ENCODE data around the gene ZNF417. TPM values are rescaled to one million over a fixed set of nuclear protein-coding genes. Genes with fewer than 3 reads are reported as not detected.
A peak's percentile ranks its signal among the peaks of the same experiment; 100 is the strongest.
"Not testable (repeated sequence)": the region's sequence is repeated elsewhere in the genome, so short reads cannot be mapped to it uniquely, and the experiment has no call there.

Gene ZNF417
- total and polyA plus RNA-seq, 5 donors = 4.6 to 12.7 (median 11.2) TPM

DNA sequence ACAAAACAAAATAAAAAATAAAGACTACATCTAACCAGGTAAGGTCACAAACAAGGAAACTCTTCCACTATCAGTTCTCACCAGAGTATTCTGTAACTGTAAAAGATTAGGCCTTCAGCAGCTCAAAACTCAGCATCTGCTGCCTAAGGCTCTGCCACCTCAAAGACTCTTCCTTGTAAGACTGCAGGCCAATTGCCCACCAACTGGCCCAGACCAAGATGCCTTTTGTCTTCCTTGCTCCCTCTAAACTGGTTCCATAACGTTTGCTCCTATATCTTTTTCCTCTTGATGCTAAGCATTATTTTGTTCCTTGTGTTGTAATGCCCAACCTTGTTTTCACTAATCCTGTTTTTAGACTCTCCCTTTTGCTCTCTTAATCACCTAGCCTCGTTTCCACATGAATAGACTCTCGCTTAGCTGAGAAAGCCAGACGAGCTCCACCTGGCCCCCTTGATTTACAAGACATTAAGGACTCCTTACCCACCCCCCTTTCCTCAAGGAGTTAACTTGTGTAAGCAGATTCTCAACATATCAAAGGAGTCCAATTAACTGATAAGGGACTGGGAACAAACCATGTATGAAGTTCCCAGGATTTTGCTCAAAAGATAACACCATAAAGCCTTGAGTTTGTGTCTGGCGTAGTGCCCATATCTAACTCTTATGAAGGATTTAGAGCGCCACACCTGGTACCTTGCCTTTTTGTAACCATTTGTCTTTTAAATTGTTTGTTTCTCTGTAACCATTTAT, 29.0 kb downstream of the ZNF417 start:
- no peaks in the 10 kb centered on the region for H3K9me3 ChIP-seq (ENCODE audit: control insufficient read depth, low read length)
- H3K4me3 ChIP-seq (ENCODE audit: low read length) = peak overlapping the region; percentile 84

DNA sequence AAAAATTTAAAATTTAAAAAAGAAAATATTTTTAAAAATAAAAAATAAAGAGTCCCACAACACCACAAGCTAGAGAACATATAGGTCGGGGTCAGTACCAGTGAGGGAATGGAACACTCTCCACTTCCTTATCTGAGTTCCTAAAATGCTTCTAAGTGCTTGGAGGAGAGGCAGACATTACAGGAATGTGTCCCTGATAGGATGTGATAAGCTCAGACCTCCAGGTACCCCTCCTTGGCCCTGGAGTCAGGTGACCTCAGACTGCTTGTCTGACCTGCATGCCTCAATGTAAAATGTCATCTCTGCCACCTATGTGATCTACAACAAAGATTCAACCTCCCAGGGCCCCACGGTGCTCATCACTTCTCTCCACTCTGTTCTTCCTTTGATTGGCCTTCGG, 30.3 kb downstream of the ZNF417 start:
- no peak for DNase-seq
- Histone ChIP-seq H3K4me1 (ENCODE audit: control insufficient read depth, insufficient read depth, low read length) (no peaks in the 10 kb centered on the region), H3K27ac (ENCODE audit: low read length) (peak overlapping the region; percentile 9), H3K9me3 (ENCODE audit: control insufficient read depth, low read length) (no peaks in the 10 kb centered on the region), H3K4me3 (ENCODE audit: low read length) (no peak overlapping the region), H3K27me3 (ENCODE audit: control insufficient read depth, insufficient read depth) (no peaks in the 10 kb centered on the region)
- intact Hi-C loops (cut with DNase I) = no loop called here
- 54% methylated on average over 3 of the region's 3 CpGs for WGBS
- ATAC-seq = no peak

More for the DNA sequence above, 29.0 kb downstream of the ZNF417 start:
- WGBS = 26% methylated on average over 6 of the region's 6 CpGs
- DNase-seq (no peak), ATAC-seq (no peak)
- H3K27me3 ChIP-seq (ENCODE audit: control insufficient read depth, insufficient read depth) = no peaks in the 10 kb centered on the region
- H3K27ac ChIP-seq (ENCODE audit: low read length) = no peak overlapping the region
- intact Hi-C loops (cut with DNase I) = no loop called here
- no peaks in the 10 kb centered on the region for H3K4me1 ChIP-seq (ENCODE audit: control insufficient read depth, insufficient read depth, low read length)

DNA sequence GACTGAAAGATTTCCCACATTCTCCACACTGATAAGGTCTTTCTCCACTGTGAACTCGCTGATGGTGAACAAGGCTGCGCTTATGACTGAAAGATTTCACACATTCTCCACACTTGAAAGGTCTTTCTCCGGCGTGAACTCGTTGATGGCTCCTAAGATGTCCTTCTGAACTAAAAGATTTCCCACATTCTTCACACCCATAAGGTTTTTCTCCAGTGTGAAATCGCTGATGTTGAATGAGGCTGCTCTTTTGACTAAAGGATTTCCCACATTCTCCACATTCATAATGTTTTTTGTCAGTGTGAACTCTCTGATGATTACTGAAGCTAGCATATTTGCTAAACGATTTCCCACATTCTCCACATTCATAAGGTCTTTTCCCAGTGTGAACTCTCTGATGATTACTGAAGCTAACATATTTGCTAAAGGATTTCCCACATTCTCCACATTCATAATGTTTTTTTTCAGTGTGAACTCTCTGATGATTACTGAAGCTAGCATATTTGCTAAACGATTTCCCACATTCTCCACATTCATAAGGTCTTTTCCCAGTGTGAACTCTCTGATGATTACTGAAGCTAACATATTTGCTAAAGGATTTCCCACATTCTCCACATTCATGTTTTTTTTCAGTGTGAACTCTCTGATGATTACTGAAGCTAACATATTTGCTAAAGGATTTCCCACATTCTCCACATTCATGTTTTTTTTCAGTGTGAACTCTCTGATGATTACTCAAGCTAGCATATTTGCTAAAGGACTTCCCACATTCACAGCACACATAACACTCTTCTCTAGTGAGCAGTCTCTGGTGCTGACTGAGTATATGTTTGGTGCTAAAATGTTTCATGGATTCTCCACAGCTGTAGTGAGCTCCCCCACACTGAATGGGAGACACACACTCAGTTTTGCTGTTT, 42.3 kb downstream of the ZNF417 start:
- H3K27ac ChIP-seq (ENCODE audit: low read length); H3K27me3 ChIP-seq (ENCODE audit: control insufficient read depth, insufficient read depth); H3K4me1 ChIP-seq (ENCODE audit: control insufficient read depth, insufficient read depth, low read length); ATAC-seq; DNase-seq; H3K9me3 ChIP-seq (ENCODE audit: control insufficient read depth, low read length); H3K4me3 ChIP-seq (ENCODE audit: low read length); intact Hi-C loops (cut with DNase I): not testable (repeated sequence)
- WGBS = 92% methylated on average over 8 of the region's 8 CpGs

DNA sequence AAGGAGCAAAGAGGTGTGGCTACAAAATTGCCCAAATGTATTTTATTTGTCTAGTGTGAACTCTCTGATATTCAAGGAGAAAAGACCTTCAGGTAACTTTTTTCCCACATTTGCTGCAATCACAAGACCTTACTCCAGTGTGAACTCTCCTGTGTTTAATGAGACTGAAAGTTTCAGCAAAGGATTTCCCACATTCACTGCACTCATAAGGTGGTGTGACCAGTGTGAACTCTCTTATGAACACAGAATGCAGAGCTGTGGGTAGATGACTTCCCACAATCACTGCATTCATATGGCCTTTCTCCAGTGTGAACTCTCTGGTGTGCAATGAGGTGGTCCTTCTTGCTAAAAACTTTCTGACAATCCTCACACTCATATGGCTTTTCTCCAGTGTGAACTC, 43.9 kb downstream of the ZNF417 start:
- intact Hi-C loops (cut with DNase I) = no loop called here
- no peak overlapping the region for H3K27ac ChIP-seq (ENCODE audit: low read length)
- no peak overlapping the region for H3K4me3 ChIP-seq (ENCODE audit: low read length)
- H3K27me3 ChIP-seq (ENCODE audit: control insufficient read depth, insufficient read depth) = no peaks in the 10 kb centered on the region
- ATAC-seq (no peak), DNase-seq (no peak)
- peaks cover 14% of the 10 kb centered on the region for H3K9me3 ChIP-seq (ENCODE audit: control insufficient read depth, low read length)
- no peaks in the 10 kb centered on the region for H3K4me1 ChIP-seq (ENCODE audit: control insufficient read depth, insufficient read depth, low read length)

DNA sequence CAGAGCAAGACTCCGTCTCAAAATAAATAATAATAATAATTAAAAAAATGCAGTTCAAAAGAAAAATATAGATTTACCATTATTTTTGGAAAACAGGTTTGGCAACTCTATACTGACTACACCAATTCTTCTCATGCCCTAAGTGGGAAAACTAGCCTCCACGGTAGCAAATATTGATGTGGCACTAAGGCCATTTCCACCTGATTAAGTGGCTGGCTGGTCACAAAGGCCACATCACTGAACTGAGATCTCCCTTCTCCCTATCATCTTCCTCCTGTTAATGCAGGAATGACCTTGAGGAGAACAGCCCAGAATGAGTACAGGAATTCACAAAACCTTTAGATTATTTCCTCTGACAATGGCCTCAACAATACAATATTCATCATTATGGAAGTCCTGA, 46.2 kb downstream of the ZNF417 start:
- intact Hi-C loops (cut with DNase I) = no loop called here

DNA sequence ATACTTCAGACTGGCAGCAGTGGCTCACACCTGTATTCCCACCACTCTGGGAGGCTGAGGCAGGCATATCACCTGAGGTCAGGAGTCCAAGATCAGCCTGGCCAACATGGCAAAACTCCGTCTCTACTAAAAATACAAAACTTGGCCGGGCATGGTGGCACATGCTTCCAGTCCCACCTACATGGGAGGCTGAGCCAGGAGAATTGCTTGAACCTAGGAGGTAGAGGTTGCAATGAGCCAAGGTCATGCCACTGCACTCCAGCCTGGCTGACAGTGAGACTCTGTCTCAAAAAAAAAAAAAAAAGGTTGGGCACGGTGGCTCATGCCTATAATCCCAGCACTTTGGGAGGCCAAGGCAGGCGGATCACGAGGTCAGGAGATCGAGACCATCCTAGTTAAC, 46.7 kb downstream of the ZNF417 start:
- H3K9me3 ChIP-seq (ENCODE audit: control insufficient read depth, low read length) = peaks cover 18% of the 10 kb centered on the region
- ATAC-seq; H3K4me3 ChIP-seq (ENCODE audit: low read length); H3K27ac ChIP-seq (ENCODE audit: low read length); H3K4me1 ChIP-seq (ENCODE audit: control insufficient read depth, insufficient read depth, low read length); intact Hi-C loops (cut with DNase I); H3K27me3 ChIP-seq (ENCODE audit: control insufficient read depth, insufficient read depth); DNase-seq: not testable (repeated sequence)
- WGBS = 88% methylated on average over 6 of the region's 6 CpGs

More for the DNA sequence above, 46.2 kb downstream of the ZNF417 start:
- no peaks in the 10 kb centered on the region for H3K4me1 ChIP-seq (ENCODE audit: control insufficient read depth, insufficient read depth, low read length)
- H3K27me3 ChIP-seq (ENCODE audit: control insufficient read depth, insufficient read depth) = no peaks in the 10 kb centered on the region
- 98% methylated on average over 2 of the region's 2 CpGs for WGBS
- H3K27ac ChIP-seq (ENCODE audit: low read length) = no peak overlapping the region
- H3K9me3 ChIP-seq (ENCODE audit: control insufficient read depth, low read length) = peaks cover 18% of the 10 kb centered on the region
- no peak overlapping the region for H3K4me3 ChIP-seq (ENCODE audit: low read length)
- ATAC-seq = no peak
- DNase-seq = no peak

DNA sequence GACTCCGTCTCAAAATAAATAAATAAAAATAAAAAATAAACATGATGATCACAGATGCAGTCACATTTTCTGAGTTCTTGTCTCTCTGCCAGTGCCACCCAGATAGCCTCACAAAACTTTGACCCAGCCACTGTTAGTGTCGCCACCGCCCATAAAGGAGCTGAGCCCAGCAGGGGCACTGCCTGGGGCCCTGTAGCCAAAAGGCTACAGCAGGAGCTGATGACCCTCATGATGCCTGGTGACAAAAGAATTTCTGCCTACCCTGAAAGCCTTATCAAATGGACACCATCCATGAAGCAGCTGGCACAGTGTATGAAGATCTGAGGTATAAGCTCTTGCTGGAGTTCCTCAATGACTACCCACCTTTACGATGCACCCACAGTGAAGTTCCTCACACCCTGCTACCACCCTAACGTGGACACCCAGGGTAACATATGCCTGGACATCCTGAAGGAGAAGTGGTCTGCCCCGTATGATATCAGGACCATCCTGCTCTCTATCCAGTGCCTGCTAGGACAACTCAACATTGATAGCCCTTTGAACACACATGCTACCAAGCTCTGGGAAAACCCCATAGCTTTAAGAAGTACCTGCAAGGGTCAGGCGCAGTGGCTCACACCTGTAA, 48.4 kb downstream of the ZNF417 start:
- H3K4me3 ChIP-seq (ENCODE audit: low read length) = no peak overlapping the region
- ATAC-seq (peak in 1 of 2 donors; percentile 23), DNase-seq (no peak)
- no peaks in the 10 kb centered on the region for H3K4me1 ChIP-seq (ENCODE audit: control insufficient read depth, insufficient read depth, low read length)
- WGBS = 95% methylated on average over 7 of the region's 7 CpGs
- peaks cover 16% of the 10 kb centered on the region for H3K9me3 ChIP-seq (ENCODE audit: control insufficient read depth, low read length)
- H3K27ac ChIP-seq (ENCODE audit: low read length) = no peak overlapping the region
- no peaks in the 10 kb centered on the region for H3K27me3 ChIP-seq (ENCODE audit: control insufficient read depth, insufficient read depth)
- intact Hi-C loops (cut with DNase I) = no loop called here

Other genes with a start within 250 kb of the ZNF417 start
- gene ZSCAN4, start 247.7 kb downstream of the ZNF417 start, total RNA-seq = under 1 TPM in 3 of 4 donors, not detected in 1; 0.23 to 0.37 (median 0.33) TPM
- gene ZSCAN4, start 247.7 kb downstream of the ZNF417 start, polyA plus RNA-seq = 0.16 TPM
- 1 to 10 TPM; 3.1 to 5.7 (median 4.2) TPM for gene ZNF551, start 234.6 kb downstream of the ZNF417 start, total RNA-seq
- 2.0 TPM for gene ZNF551, start 234.6 kb downstream of the ZNF417 start, polyA plus RNA-seq
- 10 to 100 TPM in 1 of 4 donors, 1 to 10 TPM in 3; 7.2 to 10.1 (median 8.1) TPM for gene ZNF154, start 207.4 kb downstream of the ZNF417 start, total RNA-seq
- 4.5 TPM for gene ZNF154, start 207.4 kb downstream of the ZNF417 start, polyA plus RNA-seq
- 10 to 100 TPM in 1 of 4 donors, 1 to 10 TPM in 3; 8.1 to 11.5 (median 8.8) TPM for gene ZNF671, start 189.0 kb downstream of the ZNF417 start, total RNA-seq
- 4.8 TPM for gene ZNF671, start 189.0 kb downstream of the ZNF417 start, polyA plus RNA-seq
- gene ZNF776, start 169.8 kb downstream of the ZNF417 start, total RNA-seq = 10 to 100 TPM; 11.9 to 16.0 (median 13.7) TPM
- 8.7 TPM for gene ZNF776, start 169.8 kb downstream of the ZNF417 start, polyA plus RNA-seq
- 10 to 100 TPM in 3 of 4 donors, 1 to 10 TPM in 1; 8.8 to 11.7 (median 11.4) TPM for gene ZNF586, start 146.9 kb downstream of the ZNF417 start, total RNA-seq
- gene ZNF586, start 146.9 kb downstream of the ZNF417 start, polyA plus RNA-seq = 7.1 TPM
- 1 to 10 TPM; 3.3 to 5.8 (median 3.8) TPM for gene ZNF552, start 101.7 kb downstream of the ZNF417 start, total RNA-seq
- 2.2 TPM for gene ZNF552, start 101.7 kb downstream of the ZNF417 start, polyA plus RNA-seq
- 1 to 10 TPM; 5.8 to 9.3 (median 6.6) TPM for gene ZNF587B, start 86.3 kb downstream of the ZNF417 start, total RNA-seq
- gene ZNF587B, start 86.3 kb downstream of the ZNF417 start, polyA plus RNA-seq = 4.3 TPM
- 10 to 100 TPM; 19.6 to 23.8 (median 21.8) TPM for gene ZNF587, start 66.7 kb downstream of the ZNF417 start, total RNA-seq
- gene ZNF587, start 66.7 kb downstream of the ZNF417 start, polyA plus RNA-seq = 16.3 TPM
- gene ZNF814, start 27.6 kb downstream of the ZNF417 start, total RNA-seq = 10 to 100 TPM in 3 of 4 donors, 1 to 10 TPM in 1; 9.5 to 13.8 (median 12.3) TPM
- gene ZNF814, start 27.6 kb downstream of the ZNF417 start, polyA plus RNA-seq = 13.0 TPM
- gene ZNF418, start 18.8 kb upstream of the ZNF417 start, total RNA-seq = 10 to 100 TPM; 11.1 to 16.7 (median 12.4) TPM
- gene ZNF418, start 18.8 kb upstream of the ZNF417 start, polyA plus RNA-seq = 9.7 TPM
- gene ZNF256, start 31.1 kb upstream of the ZNF417 start, total RNA-seq = 10 to 100 TPM; 10.0 to 13.9 (median 12.5) TPM
- gene ZNF256, start 31.1 kb upstream of the ZNF417 start, polyA plus RNA-seq = 5.5 TPM
- 1 to 10 TPM; 2.1 to 2.9 (median 2.6) TPM for gene C19orf18, start 57.9 kb upstream of the ZNF417 start, total RNA-seq
- gene C19orf18, start 57.9 kb upstream of the ZNF417 start, polyA plus RNA-seq = 2.9 TPM
- 10 to 100 TPM; 11.8 to 16.8 (median 15.7) TPM for gene ZNF606, start 86.2 kb upstream of the ZNF417 start, total RNA-seq
- gene ZNF606, start 86.2 kb upstream of the ZNF417 start, polyA plus RNA-seq = 10.2 TPM
- gene ZSCAN1, start 117.4 kb upstream of the ZNF417 start, total RNA-seq = under 1 TPM in 1 of 4 donors, not detected in 3; 0.54 TPM
- gene ZSCAN1, start 117.4 kb upstream of the ZNF417 start, polyA plus RNA-seq = 0.14 TPM
- gene ZNF135, start 142.7 kb upstream of the ZNF417 start, total RNA-seq = 1 to 10 TPM; 2.8 to 5.1 (median 4.3) TPM
- gene ZNF135, start 142.7 kb upstream of the ZNF417 start, polyA plus RNA-seq = 4.2 TPM
- 10 to 100 TPM; 69.9 to 89.7 (median 86.4) TPM for gene ZSCAN18, start 181.6 kb upstream of the ZNF417 start, total RNA-seq
- 63.7 TPM for gene ZSCAN18, start 181.6 kb upstream of the ZNF417 start, polyA plus RNA-seq
- 10 to 100 TPM in 2 of 4 donors, 1 to 10 TPM in 2; 7.8 to 10.3 (median 9.6) TPM for gene ZNF329, start 234.2 kb upstream of the ZNF417 start, total RNA-seq
- gene ZNF329, start 234.2 kb upstream of the ZNF417 start, polyA plus RNA-seq = 4.8 TPM

Data from right cardiac atrium (tissue), 5 donors.